Ovary (tissue), 9 donors: ENCODE data around the gene LSAMP. TPM values are rescaled to one million over a fixed set of nuclear protein-coding genes. Genes with fewer than 3 reads are reported as not detected.

Experiments
- DNase-seq, 5 donors: peaks; one replicate each; pipeline ENCODE4 v3.0.0-alpha.2; 2019 to 2020
- H3K27ac ChIP-seq, 2 donors: fragments of 200-600 bp; one replicate each; pipeline versions ENCODE4 v1.5.1 to v1.8.0; 2019 to 2022
- H3K27me3 ChIP-seq: fragments of 200-600 bp; one replicate; pipeline ENCODE4 v1.8.0; 2022
- H3K36me3 ChIP-seq: fragments of 200-600 bp; sonication (generic); one replicate; pipeline ENCODE4 v1.5.1; 2019
- H3K4me1 ChIP-seq: one replicate; pipeline ENCODE4 v1.8.1; 2013; ENCODE audit warnings: mild to moderate bottlenecking, moderate library complexity; ENCODE audit not compliant: insufficient read depth
- H3K4me3 ChIP-seq: fragments of 200-600 bp; sonication (generic); one replicate; pipeline ENCODE4 v1.5.1; 2017
- H3K9me3 ChIP-seq, 2 donors: fragments of 200-600 bp in 1 of 2; sonication (generic) in 1 of 2; one replicate each; pipeline versions ENCODE4 v1.5.1 to v1.8.1; 2013 to 2019; ENCODE audit warnings: mild to moderate bottlenecking in 1 of 2, moderate library complexity in 1 of 2
- CTCF ChIP-seq, 3 donors: fragments of 450-650 bp in 2 of 3; fragments of 200-600 bp in 1 of 3; IDR thresholded peaks; one replicate each; pipeline versions ENCODE4 v1.5.1 to v1.8.0; 2016 to 2022; ENCODE audit warnings: antibody characterized with exemption in 3 of 3, mild to moderate bottlenecking in 1 of 3
- EP300 ChIP-seq: sonication (generic); formaldehyde crosslinking; IDR thresholded peaks from one replicate; pipeline ENCODE4 v1.6.1; 2017; ENCODE audit warnings: antibody characterized with exemption
- POLR2A ChIP-seq: fragments of 450-650 bp; IDR thresholded peaks from one replicate; pipeline ENCODE4 v1.6.1; 2017; ENCODE audit warnings: antibody characterized with exemption, mild to moderate bottlenecking, moderate library complexity
- WGBS, 3 donors: extraction: QIAGEN DNeasy Blood & Tissue Kit in 1 of 3; methylation state at CpG; one replicate each; pipeline versions ENCODE4 v1.1.5 to v1.1.7; 2013 to 2017; 5-methylcytosine and 5-hydroxymethylcytosine counted together
- intact Hi-C, 4 donors: fragments of 100-400 bp; cut with DNase I; formaldehyde crosslinking; loops; one replicate each; pipeline versions ENCODE4 v1.11.0 to v1.15.1; 2022 to 2023
- polyA plus RNA-seq, 2 donors: library from polyadenylated mRNA; stranded (reverse); fragments of 200-250 nt in 1 of 2; fragments of 350-450 nt in 1 of 2; fragmentation: Illumina TruSeq in 1 of 2; extraction: RNeasy Lipid Tissue Mini Kit (QIAGEN cat#74804) in 1 of 2; gene quantifications; one replicate each; pipeline ENCODE4 v1.2.3, GENCODE V29; 2013 to 2014
- total RNA-seq, 7 donors: library from RNA; depleted of rRNA in 2 of 7; stranded (reverse); fragments of >200 nt in 2 of 7; fragmentation: NEBNext Ultra II Directional in 3 of 7; extraction: Animal tissue kit (Norgen Biotek cat#: 25700) in 3 of 7; gene quantifications; one replicate each; pipeline versions ENCODE4 v1.1.0 to v1.2.4, GENCODE V29; 2016 to 2023
- donor health status: DM: no; HTN: no; CAD: no; lungs with moderate emphysema.
- donor health status: DM: no; HTN: no; CAD: no.
- donor health status: Bipolar disorder and iron deficiency.
- donor health status: DM: yes; HTN: yes; CAD: no.
- donor health status: DM: no; HTN: no; CAD: no.
- donor health status: DM: yes; HTN: yes; CAD: no.

The LSAMP gene
- total and polyA plus RNA-seq, 9 donors: 1.1 to 13.0 (median 5.4) TPM

DNA sequence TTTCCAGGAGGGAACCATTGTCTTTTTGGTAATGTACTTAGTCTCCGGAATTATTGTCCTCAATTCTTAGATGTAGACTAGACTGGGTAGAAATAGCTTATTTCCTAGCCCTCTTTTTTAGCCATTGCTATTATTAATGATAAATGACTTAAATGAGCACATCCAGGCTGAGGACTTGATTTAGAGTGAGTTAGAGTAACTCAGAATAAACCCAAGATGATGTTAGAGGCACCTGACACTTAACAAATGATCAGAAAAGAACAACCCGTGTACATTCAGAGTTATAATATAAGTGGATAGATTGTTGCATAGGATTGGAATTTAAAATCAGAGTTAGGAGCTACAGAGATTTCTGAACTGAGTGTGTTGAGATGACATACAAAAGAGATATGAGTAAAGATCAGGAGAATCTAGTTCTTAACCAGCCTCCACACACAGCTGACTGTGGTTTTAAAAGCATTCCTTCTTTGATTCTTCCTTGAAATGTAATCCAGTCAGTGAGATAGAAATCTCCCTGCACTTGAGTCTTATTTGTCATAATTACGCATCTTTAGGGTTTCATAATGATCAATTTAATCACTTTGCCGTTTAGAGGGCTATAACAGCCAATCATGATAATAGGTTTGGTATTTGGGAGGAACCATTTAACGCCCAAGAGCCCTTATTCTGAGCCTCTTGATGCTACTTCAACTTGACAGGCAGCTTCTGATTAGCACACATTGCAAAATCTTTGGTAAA is 455.4 kb downstream of the LSAMP start:
- no peak for DNase-seq
- 75 to 82% (median 79%) methylated on average over 5 of the region's 5 CpGs for WGBS, 3 donors
- H3K36me3 ChIP-seq: no peaks in the 10 kb centered on the region
- TF ChIP-seq CTCF (IDR thresholded peaks at IDR 0.05): no peak
- TF ChIP-seq POLR2A: no peak
- H3K27me3 ChIP-seq: no peaks in the 10 kb centered on the region
- no peaks in the 10 kb centered on the region for H3K4me1 ChIP-seq
- H3K4me3 ChIP-seq: no peak overlapping the region
- H3K9me3 ChIP-seq: no peaks in the 10 kb centered on the region
- intact Hi-C loops: no loop called here
- no peak overlapping the region for H3K27ac ChIP-seq

GRCh38 chr3:115986555-115987207 is 458.6 kb downstream of the LSAMP start:
- intact Hi-C loops: no loop called here
- Histone ChIP-seq H3K27ac (no peak overlapping the region), H3K9me3 (no peaks in the 10 kb centered on the region), H3K36me3 (no peaks in the 10 kb centered on the region), H3K27me3 (no peaks in the 10 kb centered on the region), H3K4me1 (no peaks in the 10 kb centered on the region), H3K4me3 (no peak overlapping the region)
- WGBS, 3 donors: 88 to 96% (median 92%) methylated on average over 2 of the region's 2 CpGs
- TF ChIP-seq POLR2A: no peak
- no peak for TF ChIP-seq CTCF (IDR thresholded peaks at IDR 0.05)
- TF ChIP-seq EP300: no peak
- DNase-seq: no peak

GRCh38 chr3:115982629-115983028 is 462.7 kb downstream of the LSAMP start:
- DNase-seq: no peak
- 88 to 90% (median 88%) methylated on average over 2 of the region's 2 CpGs for WGBS, 3 donors
- H3K27me3 ChIP-seq: no peaks in the 10 kb centered on the region
- no peaks in the 10 kb centered on the region for H3K4me1 ChIP-seq
- TF ChIP-seq POLR2A: no peak
- TF ChIP-seq CTCF (IDR thresholded peaks at IDR 0.05): no peak
- no peak for TF ChIP-seq EP300
- intact Hi-C loops: no loop called here
- H3K4me3 ChIP-seq: no peak overlapping the region
- H3K9me3 ChIP-seq: no peaks in the 10 kb centered on the region
- no peak overlapping the region for H3K27ac ChIP-seq
- H3K36me3 ChIP-seq: no peaks in the 10 kb centered on the region

GRCh38 chr3:115982108-115982507 is 463.2 kb downstream of the LSAMP start:
- TF ChIP-seq POLR2A: no peak
- no peak for TF ChIP-seq EP300
- intact Hi-C loops: no loop called here
- no peaks in the 10 kb centered on the region for H3K27me3 ChIP-seq
- 72 to 76% (median 75%) methylated on average over 3 of the region's 3 CpGs for WGBS, 3 donors
- no peaks in the 10 kb centered on the region for H3K4me1 ChIP-seq
- H3K4me3 ChIP-seq: no peak overlapping the region
- H3K9me3 ChIP-seq: no peaks in the 10 kb centered on the region
- no peak for DNase-seq
- no peak overlapping the region for H3K27ac ChIP-seq
- H3K36me3 ChIP-seq: no peaks in the 10 kb centered on the region

DNA sequence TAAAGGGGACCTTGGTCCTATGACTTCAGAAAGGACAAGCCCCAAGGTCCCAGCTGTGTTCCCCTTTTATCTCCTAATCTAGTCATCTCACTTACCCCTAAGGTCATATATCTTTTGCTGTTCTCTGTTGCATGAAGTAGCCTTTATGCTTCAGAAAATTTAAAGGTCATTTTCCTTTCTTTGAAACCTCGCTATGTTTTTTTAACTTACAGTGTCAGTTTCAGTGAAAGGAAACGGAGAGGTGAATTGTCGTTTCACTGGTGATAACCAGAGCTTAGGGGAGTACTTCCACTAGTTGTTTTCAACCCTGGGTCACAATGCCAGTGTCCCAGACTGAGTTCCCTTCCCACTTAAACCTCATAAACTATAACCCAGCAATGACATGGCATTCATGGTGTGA is 464.6 kb downstream of the LSAMP start:
- H3K36me3 ChIP-seq: no peaks in the 10 kb centered on the region
- intact Hi-C loops: no loop called here
- H3K9me3 ChIP-seq: no peaks in the 10 kb centered on the region
- no peaks in the 10 kb centered on the region for H3K4me1 ChIP-seq
- no peak overlapping the region for H3K4me3 ChIP-seq
- TF ChIP-seq CTCF (IDR thresholded peaks at IDR 0.05): no peak
- no peak for TF ChIP-seq POLR2A
- no peak for TF ChIP-seq EP300
- 48 to 55% (median 55%) methylated on average over 3 of the region's 3 CpGs for WGBS, 3 donors
- no peak overlapping the region for H3K27ac ChIP-seq
- no peak for DNase-seq
- H3K27me3 ChIP-seq: no peaks in the 10 kb centered on the region
